SH-SY5Y (cell line): Measurements from ENCODE around the gene BAD.

ENCODE experiments used
- GATA2 ChIP-seq: IDR thresholded peaks from 2 replicates; pipeline ENCODE4 v1.6.1; 2011; ENCODE audit warnings: mild to moderate bottlenecking, low read depth, low read length
- GATA3 ChIP-seq: IDR thresholded peaks from 2 replicates; pipeline ENCODE4 v1.6.1; 2011; ENCODE audit warnings: low read depth, mild to moderate bottlenecking, low read length, moderate library complexity

- TF ChIP-seq GATA2 (no peak), GATA3 (no peak)
Observed at GRCh38 chr11:64258356-64258755, 26.1 kb downstream of the BAD start.
